ENCODE results near the gene PCDHB5.
"Not testable (repeated sequence)": the region's sequence is repeated elsewhere in the genome, so short reads cannot be mapped to it uniquely, and the experiment has no call there.

The PCDHB5 gene

GRCh38 chr5:141155540-141156374, 20.8 kb downstream of the PCDHB5 start:
- no peak for DNase-seq

GRCh38 chr5:141157356-141157755, 22.4 kb downstream of the PCDHB5 start:
- DNase-seq, result not testable (repeated sequence)

GRCh38 chr5:141157901-141158300, 22.9 kb downstream of the PCDHB5 start:
- not testable (repeated sequence) for DNase-seq

- DNase-seq, result peak; percentile 16
Measured at GRCh38 chr5:141172381-141173204, 37.6 kb downstream of the PCDHB5 start, which contains the start of gene PCDHB7. Gene PCDHB7, plus strand, starts transcription at chr5:141172644. Its CDS starts 192 bp downstream, at chr5:141172836.

- not testable (repeated sequence) for DNase-seq
Measured at GRCh38 chr5:141174291-141175104, 39.5 kb downstream of the PCDHB5 start.

- no peak for DNase-seq
Measured at GRCh38 chr5:141175933-141176332, 40.9 kb downstream of the PCDHB5 start.

GRCh38 chr5:141177577-141178191, 42.7 kb downstream of the PCDHB5 start, which contains the start of gene PCDHB8:
Gene PCDHB8, plus strand, starts transcription at chr5:141177790. Its CDS starts 245 bp downstream, at chr5:141178035.
- DNase-seq, result not testable (repeated sequence)

GRCh38 chr5:141179371-141179770, 44.4 kb downstream of the PCDHB5 start:
- DNase-seq, result not testable (repeated sequence)

GRCh38 chr5:141179876-141180275, 44.9 kb downstream of the PCDHB5 start:
- DNase-seq, result not testable (repeated sequence)

- no peak for DNase-seq
Measured at GRCh38 chr5:141180313-141180712, 45.3 kb downstream of the PCDHB5 start.

- no peak for DNase-seq
Measured at GRCh38 chr5:141182248-141182647, 47.2 kb downstream of the PCDHB5 start, which contains the start of gene PCDHB16. Gene PCDHB16, plus strand, starts transcription at chr5:141182387. Its CDS starts 173 bp downstream, at chr5:141182560.

GRCh38 chr5:141184117-141184855, 49.3 kb downstream of the PCDHB5 start:
- not testable (repeated sequence) for DNase-seq

GRCh38 chr5:141186897-141187512, 52.0 kb downstream of the PCDHB5 start, which contains the start of gene PCDHB9:
Gene PCDHB9, plus strand, starts transcription at chr5:141187161. Its CDS starts 158 bp downstream, at chr5:141187319.
- peak; percentile 34 for DNase-seq
